Fibroblast of peridontal ligament (primary cell): ENCODE results near the gene SIT1.

ENCODE experiments used
- DNase-seq: peaks from one replicate; pipeline ENCODE4 v3.0.0-alpha.2; 2010; ENCODE audit errors: extremely low read depth

SIT1 gene

GRCh38 chr9:35682520-35683315 is 32.0 kb upstream of the SIT1 start:
- DNase-seq, result no peak

GRCh38 chr9:35682051-35682450 is 31.3 kb upstream of the SIT1 start:
- no peak for DNase-seq

GRCh38 chr9:35681341-35682002 is 30.7 kb upstream of the SIT1 start:
- no peak for DNase-seq

GRCh38 chr9:35680331-35681105 is 29.8 kb upstream of the SIT1 start:
- peak; percentile 46 for DNase-seq

- DNase-seq, result no peak
Observed at GRCh38 chr9:35679766-35680330, 29.1 kb upstream of the SIT1 start.

- no peak for DNase-seq
Observed at GRCh38 chr9:35679091-35679490, 28.4 kb upstream of the SIT1 start.

- no peak for DNase-seq
Observed at GRCh38 chr9:35675732-35676392, 25.1 kb upstream of the SIT1 start.

- DNase-seq, result no peak
Observed at GRCh38 chr9:35675204-35675603, 24.5 kb upstream of the SIT1 start.

GRCh38 chr9:35674025-35674361 is 23.3 kb upstream of the SIT1 start:
- DNase-seq, result no peak

GRCh38 chr9:35673132-35674024 is 22.6 kb upstream of the SIT1 start, which contains the start of gene CA9:
Gene CA9 (plus strand): TSS chr9:35673928. CDS start chr9:35673960, 32 bp downstream.
- DNase-seq, result no peak

GRCh38 chr9:35669331-35670145 is 18.8 kb upstream of the SIT1 start:
- DNase-seq, result no peak

- no peak for DNase-seq
Observed at GRCh38 chr9:35667939-35668338, 17.2 kb upstream of the SIT1 start.

GRCh38 chr9:35666549-35666948 is 15.8 kb upstream of the SIT1 start:
- no peak for DNase-seq

- DNase-seq, result no peak
Observed at GRCh38 chr9:35666045-35666444, 15.3 kb upstream of the SIT1 start.

- no peak for DNase-seq
Observed at GRCh38 chr9:35665471-35665818, 14.7 kb upstream of the SIT1 start.

- DNase-seq, result peak; percentile 57
Observed at GRCh38 chr9:35664531-35665470, 14.1 kb upstream of the SIT1 start, which contains the start of gene ARHGEF39. Gene ARHGEF39 (minus strand): TSS chr9:35665195. CDS start chr9:35665169, 26 bp downstream.

GRCh38 chr9:35662437-35662836 is 11.7 kb upstream of the SIT1 start:
- DNase-seq, result no peak

GRCh38 chr9:35661756-35662350 is 11.1 kb upstream of the SIT1 start:
- no peak for DNase-seq
